ENCODE measurements around the gene ABI3BP. TPM values are rescaled to one million over a fixed set of nuclear protein-coding genes. Genes with fewer than 3 reads are reported as not detected.
A peak's percentile ranks its signal among the peaks of the same experiment; 100 is the strongest.

ABI3BP gene
- total RNA-seq, 1 experiment from 2014 or later: 0.28 TPM

GRCh38 chr3:100893590-100893989 is 99.6 kb downstream of the ABI3BP start:
- Histone ChIP-seq H3K9ac (ENCODE audit: extremely low read depth, insufficient read length, low read length) (no peak overlapping the region), H3K14ac (ENCODE audit: insufficient read depth, low read length) (no peak overlapping the region), H3K4ac (ENCODE audit: low read depth, low read length) (no peak overlapping the region), H2BK20ac (ENCODE audit: low read depth, low read length, poor library complexity, severe bottlenecking) (no peak overlapping the region), H2BK5ac (ENCODE audit: insufficient read length, low read length) (no peak overlapping the region), H2AFZ (ENCODE audit: low read length) (no peak overlapping the region), H3K4me2 (ENCODE audit: insufficient read depth, insufficient read length, low read length) (no peak overlapping the region), H4K5ac (ENCODE audit: insufficient read length, low read depth, low read length) (no peak overlapping the region), H3K56ac (ENCODE audit: insufficient read length, low read depth, low read length) (no peak overlapping the region), H4K20me1 (ENCODE audit: control insufficient read depth, insufficient read depth, insufficient read length) (no peaks in the 10 kb centered on the region), H2BK12ac (ENCODE audit: insufficient read length, low read depth, low read length) (no peak overlapping the region), H2BK120ac (ENCODE audit: low read depth, low read length, poor library complexity, severe bottlenecking) (no peak overlapping the region), H3K27ac (ENCODE audit: insufficient read length, low read depth, low read length) (no peak overlapping the region), H3K27me3 (ENCODE audit: insufficient read depth, low read length) (no peaks in the 10 kb centered on the region), H2AK5ac (ENCODE audit: insufficient read length, low read length) (no peak overlapping the region), H4K8ac (replicated peaks; ENCODE audit: insufficient read length, low read depth, low read length) (no peak overlapping the region), H3K9me3 (ENCODE audit: control insufficient read depth, low read depth, low read length) (no peaks in the 10 kb centered on the region), H2BK15ac (ENCODE audit: low read depth, low read length) (no peak overlapping the region), H3K23me2 (ENCODE audit: insufficient read length, low read depth, low read length, poor library complexity, severe bottlenecking) (no peaks in the 10 kb centered on the region), H3K23ac (ENCODE audit: insufficient read length, low read depth, low read length) (no peak overlapping the region), H3K4me1 (ENCODE audit: insufficient read depth, low read length) (no peaks in the 10 kb centered on the region), H3K79me1 (ENCODE audit: insufficient read depth, low read depth, low read length, poor library complexity, severe bottlenecking) (no peaks in the 10 kb centered on the region), H3T11ph (ENCODE audit: low read length) (no peak overlapping the region), H3K18ac (ENCODE audit: insufficient read length, low read depth, low read length) (no peak overlapping the region), H3K79me2 (ENCODE audit: insufficient read depth, low read length) (no peaks in the 10 kb centered on the region), H4K91ac (ENCODE audit: insufficient read length, low read depth, low read length) (no peak overlapping the region)
- Mint-ChIP-seq H3K27me3 (ENCODE audit: low read depth) (peaks cover 3% of the 10 kb centered on the region; the same call in 1 of the 2 replicates), H3K27ac (peak overlapping the region in 2 of 3 experiments; percentile 0 to 6; a peak in 3 of 7 replicates), H3K4me3 (no peak overlapping the region), H3K9me3 (no peaks in the 10 kb centered on the region), H3K36me3 (ENCODE audit: insufficient read depth in 1 of 3, low read depth in 3 of 3) (no peaks in the 10 kb centered on the region), H3K4me1 (peaks cover 3 to 5% of the 10 kb centered on the region in 2 experiments)
- WGBS (ENCODE audit: extremely low coverage, insufficient read length, low lambda C conversion rate): no CpG with 5 or more reads among the region's 1 CpG
- TF ChIP-seq, protein P1, sequence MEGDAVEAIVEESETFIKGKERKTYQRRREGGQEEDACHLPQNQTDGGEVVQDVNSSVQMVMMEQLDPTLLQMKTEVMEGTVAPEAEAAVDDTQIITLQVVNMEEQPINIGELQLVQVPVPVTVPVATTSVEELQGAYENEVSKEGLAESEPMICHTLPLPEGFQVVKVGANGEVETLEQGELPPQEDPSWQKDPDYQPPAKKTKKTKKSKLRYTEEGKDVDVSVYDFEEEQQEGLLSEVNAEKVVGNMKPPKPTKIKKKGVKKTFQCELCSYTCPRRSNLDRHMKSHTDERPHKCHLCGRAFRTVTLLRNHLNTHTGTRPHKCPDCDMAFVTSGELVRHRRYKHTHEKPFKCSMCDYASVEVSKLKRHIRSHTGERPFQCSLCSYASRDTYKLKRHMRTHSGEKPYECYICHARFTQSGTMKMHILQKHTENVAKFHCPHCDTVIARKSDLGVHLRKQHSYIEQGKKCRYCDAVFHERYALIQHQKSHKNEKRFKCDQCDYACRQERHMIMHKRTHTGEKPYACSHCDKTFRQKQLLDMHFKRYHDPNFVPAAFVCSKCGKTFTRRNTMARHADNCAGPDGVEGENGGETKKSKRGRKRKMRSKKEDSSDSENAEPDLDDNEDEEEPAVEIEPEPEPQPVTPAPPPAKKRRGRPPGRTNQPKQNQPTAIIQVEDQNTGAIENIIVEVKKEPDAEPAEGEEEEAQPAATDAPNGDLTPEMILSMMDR (conservative IDR thresholded peaks at IDR 0.05): peak; percentile 84
- DNase-seq: peak; percentile 63

Data from H9 (cell line).